OCI-LY1 (cell line): ENCODE measurements around the gene FAM221B.

Experiments used
- CTCF ChIP-seq: fragments of 200-600 bp; sonication (generic), shearing (Covaris generic); IDR thresholded peaks from 2 replicates; pipeline ENCODE4 v1.5.1; 2017; ENCODE audit warnings: mild to moderate bottlenecking, antibody characterized with exemption, low read length, moderate library complexity, mixed read lengths
- EZH2 ChIP-seq: fragments of 200-600 bp; sonication (generic), shearing (Covaris generic); IDR thresholded peaks from 2 replicates; pipeline ENCODE4 v1.8.0; 2017; ENCODE audit warnings: borderline replicate concordance, mixed run types, mild to moderate bottlenecking, antibody characterized with exemption, low read length, moderate library complexity, mixed read lengths

GRCh38 chr9:35829084-35829763, 692 bp upstream of the FAM221B start, which contains the start of gene TMEM8B:
- no peak for TF ChIP-seq CTCF
- no peak for TF ChIP-seq EZH2
